Globus pallidus (tissue), 1 donor: ENCODE results near the gene CFAP410.
"Not testable (repeated sequence)": the region's sequence is repeated elsewhere in the genome, so short reads cannot be mapped to it uniquely, and the experiment has no call there.

Source experiments
- DNase-seq: peaks from one replicate; pipeline ENCODE4 v3.0.0-alpha.2; 2015; ENCODE audit warnings: low spot score

CFAP410 gene

GRCh38 chr21:44368711-44369446 is 29.7 kb upstream of the CFAP410 start:
- DNase-seq: no peak

GRCh38 chr21:44366586-44367211 is 27.5 kb upstream of the CFAP410 start:
- DNase-seq: no peak

DNA sequence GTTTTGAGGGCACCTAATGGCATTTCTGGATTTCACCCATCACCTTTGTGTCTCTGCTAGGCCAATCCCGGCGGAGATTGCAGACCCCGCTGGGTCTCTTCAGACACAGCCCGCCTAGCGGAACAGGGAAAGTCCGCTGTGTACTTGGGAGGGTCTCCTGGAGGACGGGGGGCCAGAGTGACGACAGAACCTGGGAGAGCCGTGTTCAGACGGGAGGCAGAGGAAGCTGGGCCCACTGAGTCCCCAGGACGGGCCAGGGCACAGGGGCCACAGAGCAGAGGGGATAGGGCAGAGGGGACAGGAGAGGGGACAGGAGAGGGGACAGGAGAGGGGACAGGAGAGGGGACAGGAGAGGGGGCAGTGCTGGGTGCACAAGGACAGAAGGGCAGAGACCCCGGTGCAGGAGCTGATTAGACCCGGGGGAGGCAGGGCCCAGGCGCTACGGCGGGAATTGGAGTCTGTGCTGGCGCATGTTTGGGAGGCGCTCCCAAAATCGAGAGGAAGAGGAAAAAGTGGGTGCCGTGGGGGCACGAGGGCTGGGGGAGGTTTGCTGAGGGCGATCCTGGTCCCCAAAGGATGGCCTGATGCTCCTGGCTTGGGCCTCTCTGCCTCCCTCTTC is 26.9 kb upstream of the CFAP410 start:
- no peak for DNase-seq

GRCh38 chr21:44365251-44365966 is 26.2 kb upstream of the CFAP410 start:
- DNase-seq: no peak

DNA sequence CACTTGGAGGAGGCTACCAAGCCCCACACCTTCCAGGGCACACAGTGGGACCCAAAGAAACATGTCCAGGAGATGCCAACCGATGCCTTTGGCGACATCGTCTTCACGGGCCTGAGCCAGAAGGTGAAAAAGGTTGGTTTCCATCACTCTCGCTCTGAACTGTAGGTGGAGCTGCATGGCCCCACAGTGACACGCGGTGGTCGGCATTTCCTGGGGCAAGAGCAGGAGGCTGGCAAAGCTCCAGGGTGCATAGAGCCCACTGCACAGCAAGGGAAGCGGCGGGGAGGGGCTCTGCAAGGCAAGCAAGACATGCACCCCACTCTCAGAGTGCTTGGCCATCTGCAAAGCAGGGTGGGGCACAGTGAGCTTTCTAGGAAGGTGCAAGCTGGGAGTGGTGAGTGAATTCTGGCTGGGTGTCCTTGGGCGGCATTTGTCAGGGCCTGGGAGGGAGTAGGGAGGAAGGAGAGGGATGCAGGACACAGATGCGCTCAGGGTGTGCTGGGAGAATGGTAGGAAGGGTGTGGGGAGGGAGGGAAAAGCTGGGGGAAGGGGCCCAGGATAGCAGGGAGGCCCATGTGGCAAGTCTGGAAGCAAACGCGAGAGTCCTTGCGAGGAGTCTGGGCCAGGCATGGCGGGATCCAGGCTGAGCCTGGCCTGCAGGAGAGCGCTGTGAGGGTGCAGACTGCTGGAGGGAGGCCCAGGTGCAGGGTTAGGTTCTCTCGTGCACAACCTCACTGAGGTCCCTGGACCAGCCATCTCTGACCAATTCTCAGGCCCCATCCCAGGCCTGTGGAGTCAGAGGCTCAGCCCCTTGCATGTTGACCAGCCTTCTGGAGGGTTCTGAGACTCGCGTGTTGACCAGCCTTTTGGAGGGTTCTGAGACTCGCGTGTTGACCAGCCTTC is 25.2 kb upstream of the CFAP410 start:
- DNase-seq: no peak

DNA sequence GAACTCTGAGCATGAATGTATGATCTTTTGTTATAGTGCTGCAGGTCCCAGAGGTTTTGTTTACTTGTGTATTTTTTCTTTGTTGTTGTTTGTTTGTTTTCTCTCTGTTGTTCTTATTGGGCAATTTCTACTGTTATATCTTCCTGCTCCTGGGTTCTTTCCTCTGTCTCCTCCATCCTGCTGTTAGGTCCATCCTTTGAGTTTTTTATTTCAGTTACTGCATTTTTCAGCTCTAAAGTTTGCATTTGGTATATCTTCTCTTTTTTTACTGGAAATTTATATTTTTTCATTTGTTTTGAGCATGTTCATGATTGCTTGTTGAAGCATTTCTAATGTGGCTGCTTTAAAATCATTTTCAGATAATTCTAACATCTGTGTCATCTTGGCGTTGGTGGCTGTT is 24.1 kb upstream of the CFAP410 start:
- no peak for DNase-seq

GRCh38 chr21:44361903-44362302 is 22.7 kb upstream of the CFAP410 start:
- DNase-seq: not testable (repeated sequence)

DNA sequence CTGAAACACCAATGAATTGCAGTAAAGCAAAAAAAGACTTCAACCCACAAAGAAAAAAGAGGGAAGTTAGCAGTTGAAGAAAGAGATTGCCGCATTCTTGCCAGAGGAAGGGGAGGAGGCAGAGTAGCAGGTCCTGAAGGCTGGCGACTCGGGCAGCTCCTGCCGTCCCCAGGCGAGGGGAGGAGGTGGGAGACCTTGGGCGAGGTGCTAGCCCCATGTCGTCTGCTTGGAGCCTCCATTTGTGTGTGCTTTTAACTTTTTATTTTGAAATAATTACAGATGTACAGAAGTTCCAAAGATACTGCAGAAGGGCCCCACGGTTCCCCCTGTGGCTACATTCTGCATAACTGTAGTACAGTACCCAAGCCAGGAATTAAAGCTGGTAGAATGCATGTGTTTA is 21.0 kb upstream of the CFAP410 start:
- DNase-seq: no peak

GRCh38 chr21:44359396-44359795 is 20.2 kb upstream of the CFAP410 start:
- no peak for DNase-seq

GRCh38 chr21:44357064-44357837 is 18.1 kb upstream of the CFAP410 start:
- DNase-seq: no peak

- DNase-seq: no peak
Measured at GRCh38 chr21:44356636-44357035, 17.4 kb upstream of the CFAP410 start.

DNA sequence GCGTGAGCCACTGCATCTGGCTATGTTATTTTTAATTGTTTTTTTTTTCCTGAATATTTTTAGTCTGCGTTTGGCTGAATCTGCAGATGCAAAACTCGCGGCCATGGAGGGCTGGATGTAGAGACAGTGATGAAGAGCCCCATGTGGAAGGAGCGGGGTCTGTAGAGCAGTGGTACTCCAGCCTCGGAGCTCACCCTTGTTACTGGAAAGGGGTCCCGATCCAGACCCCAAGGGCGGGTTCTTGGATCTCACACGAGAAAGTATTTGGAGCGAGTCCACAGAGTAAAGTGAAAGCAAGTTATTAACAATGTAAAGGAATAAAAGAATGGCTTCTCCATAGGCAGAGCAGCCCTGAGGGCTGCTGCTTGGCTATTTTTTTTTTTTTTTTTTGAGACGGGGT is 17.0 kb upstream of the CFAP410 start:
- no peak for DNase-seq

- no peak for DNase-seq
Measured at GRCh38 chr21:44354775-44355771, 15.9 kb upstream of the CFAP410 start.

- DNase-seq: no peak
Measured at GRCh38 chr21:44354001-44354405, 14.8 kb upstream of the CFAP410 start.

- DNase-seq: peak; percentile 49
Measured at GRCh38 chr21:44353191-44353970, 14.2 kb upstream of the CFAP410 start, which contains the start of gene TRPM2. TRPM2 (plus strand) TSS chr21:44353621; CDS start chr21:44353701, 80 bp downstream.

DNA sequence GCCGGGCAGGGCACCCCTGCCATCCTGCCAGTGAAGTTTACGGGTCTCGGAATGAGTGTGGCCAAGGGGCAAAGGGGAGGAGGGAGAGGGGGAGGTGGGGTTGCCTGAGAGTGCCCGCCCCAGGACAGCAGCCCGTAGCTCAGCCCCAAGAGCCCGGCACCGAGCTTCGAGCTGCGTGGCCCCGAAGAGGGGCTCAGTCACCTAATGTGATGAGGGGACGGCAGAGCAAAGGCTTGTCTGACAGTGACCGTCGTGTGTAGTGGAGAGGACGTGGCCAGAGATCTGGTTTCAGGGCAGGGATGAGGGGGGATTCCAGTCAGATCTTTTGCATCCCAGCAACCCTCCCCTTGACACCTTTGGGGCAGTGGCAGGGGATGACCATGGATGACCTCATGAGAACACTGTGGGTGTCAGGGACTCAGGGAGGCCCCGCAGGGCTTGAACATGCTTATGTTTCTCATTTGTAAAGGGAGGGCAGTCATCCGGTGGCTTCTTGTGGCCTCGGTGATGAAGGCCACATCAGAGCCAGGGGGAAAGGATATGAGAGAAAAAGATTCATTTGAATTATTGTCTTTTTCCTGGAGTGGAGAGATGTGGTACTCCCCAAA is 13.2 kb upstream of the CFAP410 start:
- DNase-seq: no peak

GRCh38 chr21:44351535-44352252 is 12.5 kb upstream of the CFAP410 start:
- no peak for DNase-seq
